HCT116 (cell line): ENCODE data around the gene OR2AT4. TPM values are rescaled to one million over a fixed set of nuclear protein-coding genes. Genes with fewer than 3 reads are reported as not detected.

Experiments used
- ATAC-seq: fragments of 200-7000 bp; cut with Tn5 transposase; 2 replicates; pipeline ENCODE4 v1.9.1; 2020; ENCODE audit warnings: mild to moderate bottlenecking, moderate library complexity
- BruUV-seq: library from RNA; stranded (reverse); fragments of 400-500 nt; replicated peaks from 2 replicates; lab custom pipeline; 2021; lab: Mats Ljungman, UMichigan
- CTCF ChIA-PET: fragments of 300-600 bp; sonication (Branson Sonifier 250); formaldehyde crosslinking; loops from one replicate; lab custom pipeline; 2021; ENCODE audit warnings: antibody characterized with exemption; lab: Charles Lee
- POLR2A ChIA-PET: fragments of 300-600, 350-600 bp; sonication (Branson Sonifier 250); formaldehyde crosslinking; loops from one replicate; lab custom pipeline; 2021; ENCODE audit warnings: antibody characterized with exemption; lab: Charles Lee
- RAD21 ChIA-PET, 2 experiments: fragments of 300-600 bp; sonication (Branson Sonifier 250); formaldehyde crosslinking; loops; one replicate each; lab custom pipeline; 2023; ENCODE audit warnings: low total read pairs in 2 of 2; ENCODE audit not compliant: uncharacterized antibody in 2 of 2, unreplicated experiment in 2 of 2, low non-redundant PET in 1 of 2; lab: Charles Lee
- DNase-seq: peaks from one replicate; pipeline ENCODE4 v3.0.0-alpha.2; 2010; ENCODE audit warnings: low read depth, low spot score
- H2AFZ ChIP-seq: fragments of 200-600 bp; shearing (Covaris generic), sonication (generic); 2 replicates; pipeline ENCODE4 v1.6.1; 2017; ENCODE audit warnings: low read depth, mixed run types, mixed read lengths, antibody characterized with exemption, low read length; ENCODE audit not compliant: poor library complexity, severe bottlenecking
- H3K27ac ChIP-seq: 2 replicates; pipeline ENCODE4 v1.5.1; 2012; ENCODE audit warnings: low read depth, low read length
- H3K27me3 ChIP-seq: fragments of 200-600 bp; sonication (generic); 2 replicates; pipeline ENCODE4 v1.6.1; 2016; ENCODE audit warnings: mixed run types, low read length, mixed read lengths; ENCODE audit not compliant: insufficient read depth
- H3K36me3 ChIP-seq, 2 experiments: fragments of 200-500 bp in 1 of 2; fragments of 200-600 bp in 1 of 2; sonication (Bioruptor generic) in 1 of 2; sonication (generic) in 1 of 2; 2 replicates each; pipeline versions ENCODE4 v1.5.1 to v1.6.1; 2014 to 2016; ENCODE audit warnings: low read length in 2 of 2, inconsistent platforms in 1 of 2, mixed read lengths in 1 of 2, mixed run types in 1 of 2; ENCODE audit not compliant: insufficient read depth in 2 of 2, control insufficient read depth in 1 of 2
- H3K4me1 ChIP-seq, 2 experiments: fragments of 200-600 bp in 1 of 2; sonication (generic) in 1 of 2; 2 replicates each; pipeline versions ENCODE4 v1.5.1 to v1.6.1; 2012 to 2017; ENCODE audit warnings: low read length in 2 of 2, inconsistent platforms in 1 of 2, mild to moderate bottlenecking in 1 of 2, mixed read lengths in 1 of 2, mixed run types in 1 of 2, moderate library complexity in 1 of 2; ENCODE audit not compliant: insufficient read depth in 2 of 2, control insufficient read depth in 1 of 2
- H3K4me2 ChIP-seq: fragments of 200-600 bp; sonication (generic); 2 replicates; pipeline ENCODE4 v1.6.1; 2017; ENCODE audit warnings: mixed run types, low read length, mixed read lengths
- H3K4me3 ChIP-seq, 2 experiments: fragments of 200-600 bp in 1 of 2; sonication (generic) in 1 of 2; replicated peaks in 1 of 2; 2 replicates each; pipeline ENCODE4 v1.5.1; 2011 to 2016; ENCODE audit warnings: low read length in 2 of 2, control low read depth in 1 of 2, low read depth in 1 of 2, mild to moderate bottlenecking in 1 of 2, mixed read lengths in 1 of 2, mixed run types in 1 of 2
- H3K79me2 ChIP-seq: fragments of 200-600 bp; sonication (generic); 2 replicates; pipeline ENCODE4 v1.6.1; 2017; ENCODE audit warnings: mild to moderate bottlenecking, mixed run types, low read length, moderate library complexity, mixed read lengths; ENCODE audit not compliant: insufficient read depth
- H3K9ac ChIP-seq: fragments of 200-600 bp; sonication (generic); 2 replicates; pipeline ENCODE4 v1.6.1; 2016; ENCODE audit warnings: low read length, mixed read lengths
- H3K9me2 ChIP-seq: fragments of 200-600 bp; sonication (generic), shearing (Covaris generic); 2 replicates; pipeline ENCODE4 v1.6.1; 2017; ENCODE audit warnings: mixed run types, mild to moderate bottlenecking, moderate library complexity; ENCODE audit not compliant: insufficient read depth
- H3K9me3 ChIP-seq, 2 experiments: fragments of 200-500 bp in 1 of 2; fragments of 200-600 bp in 1 of 2; sonication (Bioruptor generic) in 1 of 2; sonication (generic) in 1 of 2; 2 replicates each; pipeline ENCODE4 v1.6.1; 2014 to 2017; ENCODE audit warnings: low read length in 2 of 2, mixed read lengths in 2 of 2, inconsistent platforms in 1 of 2, low read depth in 1 of 2, mild to moderate bottlenecking in 1 of 2, mixed run types in 1 of 2, moderate library complexity in 1 of 2; ENCODE audit not compliant: control insufficient read depth in 1 of 2, insufficient read depth in 1 of 2
- H4K20me1 ChIP-seq: fragments of 200-600 bp; sonication (generic), shearing (Covaris generic); 2 replicates; pipeline ENCODE4 v1.6.1; 2017; ENCODE audit warnings: mixed run types, mild to moderate bottlenecking, moderate library complexity; ENCODE audit not compliant: insufficient read depth
- EZH2phosphoT487 ChIP-seq: fragments of 200-600 bp; IDR thresholded peaks from 2 replicates; pipeline ENCODE4 v1.6.1; 2018; ENCODE audit warnings: antibody characterized with exemption, borderline replicate concordance
- JUND ChIP-seq: IDR thresholded peaks from 2 replicates; pipeline ENCODE4 v1.6.1; 2012
- MAX ChIP-seq: IDR thresholded peaks from 2 replicates; pipeline ENCODE4 v1.6.1; 2012
- POLR2A ChIP-seq: IDR thresholded peaks from 2 replicates; pipeline ENCODE4 v1.7.0; 2011; ENCODE audit warnings: borderline replicate concordance; ENCODE audit not compliant: insufficient read depth, insufficient read length; ENCODE audit errors: extremely low read depth
- RAD21 ChIP-seq: IDR thresholded peaks from 2 replicates; pipeline ENCODE4 v1.6.1; 2012; ENCODE audit warnings: low read depth, mild to moderate bottlenecking
- SIN3A ChIP-seq: IDR thresholded peaks from 2 replicates; pipeline ENCODE4 v1.6.1; 2012; ENCODE audit warnings: low read depth
- TCF7L2 ChIP-seq: IDR thresholded peaks from 2 replicates; pipeline ENCODE4 v1.7.0; 2011; ENCODE audit warnings: borderline replicate concordance, inconsistent platforms; ENCODE audit not compliant: insufficient read depth, insufficient read length; ENCODE audit errors: extremely low read depth
- intact Hi-C: fragments of 100-400 bp; cut with micrococcal nuclease; formaldehyde crosslinking; loops from 2 replicates; pipeline ENCODE4 v1.10.0; 2022
- total RNA-seq: library from RNA; stranded (reverse); gene quantifications from one replicate; pipeline ENCODE4 v1.2.1, GENCODE V29; 2021; ENCODE audit not compliant: unreplicated experiment
- TF ChIP-seq, protein P1 (sequence below): IDR thresholded peaks from 2 replicates; pipeline ENCODE4 v1.6.1; 2012; ENCODE audit warnings: low read depth

Gene OR2AT4
- total RNA-seq, 1 experiment from 2014 or later, result not detected

DNA sequence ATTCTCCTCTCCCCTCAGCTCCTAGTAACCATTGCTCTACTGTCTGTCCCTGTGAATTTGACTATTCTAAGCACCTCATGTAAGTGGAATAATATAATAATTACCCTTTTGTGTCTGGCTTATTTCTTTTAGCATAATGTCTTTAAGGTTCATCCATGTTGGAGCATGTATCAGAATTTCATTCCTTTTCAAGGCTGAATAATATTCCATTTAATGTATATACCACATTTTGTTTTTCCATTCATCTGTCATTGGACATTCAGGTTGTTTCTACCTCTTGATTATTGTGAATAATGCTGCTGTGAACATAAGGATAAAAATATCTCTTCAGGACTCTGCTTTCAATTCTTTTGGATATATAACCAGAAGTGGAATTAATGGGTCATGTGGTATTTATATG, 28.1 kb downstream of the OR2AT4 start:
- no peak overlapping the region for H2AFZ ChIP-seq
- H3K27me3 ChIP-seq, result no peaks in the 10 kb centered on the region
- CTCF ChIA-PET, result interaction anchor here (1.3 kb wide), 1 partner anchor 46 kb away, joined by 3 read pairs; no protein-coding TSS in a partner anchor
- H3K9ac ChIP-seq, result no peak overlapping the region
- H3K4me1 ChIP-seq, result peaks cover 0 to 5% of the 10 kb centered on the region in 2 experiments; a peak in 1 of 4 replicates
- TF ChIP-seq EZH2phosphoT487 (no peak), POLR2A (no peak), JUND (no peak), MAX (no peak), SIN3A (no peak), RAD21 (no peak), TCF7L2 (no peak)
- TF ChIP-seq, protein P1, sequence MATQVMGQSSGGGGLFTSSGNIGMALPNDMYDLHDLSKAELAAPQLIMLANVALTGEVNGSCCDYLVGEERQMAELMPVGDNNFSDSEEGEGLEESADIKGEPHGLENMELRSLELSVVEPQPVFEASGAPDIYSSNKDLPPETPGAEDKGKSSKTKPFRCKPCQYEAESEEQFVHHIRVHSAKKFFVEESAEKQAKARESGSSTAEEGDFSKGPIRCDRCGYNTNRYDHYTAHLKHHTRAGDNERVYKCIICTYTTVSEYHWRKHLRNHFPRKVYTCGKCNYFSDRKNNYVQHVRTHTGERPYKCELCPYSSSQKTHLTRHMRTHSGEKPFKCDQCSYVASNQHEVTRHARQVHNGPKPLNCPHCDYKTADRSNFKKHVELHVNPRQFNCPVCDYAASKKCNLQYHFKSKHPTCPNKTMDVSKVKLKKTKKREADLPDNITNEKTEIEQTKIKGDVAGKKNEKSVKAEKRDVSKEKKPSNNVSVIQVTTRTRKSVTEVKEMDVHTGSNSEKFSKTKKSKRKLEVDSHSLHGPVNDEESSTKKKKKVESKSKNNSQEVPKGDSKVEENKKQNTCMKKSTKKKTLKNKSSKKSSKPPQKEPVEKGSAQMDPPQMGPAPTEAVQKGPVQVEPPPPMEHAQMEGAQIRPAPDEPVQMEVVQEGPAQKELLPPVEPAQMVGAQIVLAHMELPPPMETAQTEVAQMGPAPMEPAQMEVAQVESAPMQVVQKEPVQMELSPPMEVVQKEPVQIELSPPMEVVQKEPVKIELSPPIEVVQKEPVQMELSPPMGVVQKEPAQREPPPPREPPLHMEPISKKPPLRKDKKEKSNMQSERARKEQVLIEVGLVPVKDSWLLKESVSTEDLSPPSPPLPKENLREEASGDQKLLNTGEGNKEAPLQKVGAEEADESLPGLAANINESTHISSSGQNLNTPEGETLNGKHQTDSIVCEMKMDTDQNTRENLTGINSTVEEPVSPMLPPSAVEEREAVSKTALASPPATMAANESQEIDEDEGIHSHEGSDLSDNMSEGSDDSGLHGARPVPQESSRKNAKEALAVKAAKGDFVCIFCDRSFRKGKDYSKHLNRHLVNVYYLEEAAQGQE, result no peak
- H3K4me2 ChIP-seq, result no peak overlapping the region
- POLR2A ChIA-PET, result no interaction called here
- DNase-seq (no peak), ATAC-seq (no peak)
- RAD21 ChIA-PET, result no interaction called here
- no TSS peak for BruUV-seq
- H3K9me2 ChIP-seq, result no peaks in the 10 kb centered on the region
- intact Hi-C loops, result no loop called here
- H3K36me3 ChIP-seq, result no peaks in the 10 kb centered on the region
- H4K20me1 ChIP-seq, result no peaks in the 10 kb centered on the region
- no peak overlapping the region for H3K4me3 ChIP-seq
- no peaks in the 10 kb centered on the region for H3K9me3 ChIP-seq
- H3K27ac ChIP-seq, result no peak overlapping the region
- H3K79me2 ChIP-seq, result no peaks in the 10 kb centered on the region
